Motor neuron (in vitro differentiated cells): ENCODE measurements around the gene MANBA. TPM values are rescaled to one million over a fixed set of nuclear protein-coding genes. Genes with fewer than 3 reads are reported as not detected.
"Not testable (repeated sequence)": the region's sequence is repeated elsewhere in the genome, so short reads cannot be mapped to it uniquely, and the experiment has no call there.

Source experiments
- ATAC-seq, 8 experiments: fragments of 200-7000 bp; cut with Tn5 transposase; replicated peaks in 6 of 8; 2 replicates each; pipeline ENCODE4 v1.8.0; 2021; ENCODE audit warnings: mild to moderate bottlenecking in 8 of 8, moderate library complexity in 8 of 8
- H3K27ac ChIP-seq, 2 donors: fragments of 250-450 bp; sonication (Bioruptor Pico); 2 replicates each; pipeline ENCODE4 v1.9.0; 2021; ENCODE audit warnings: antibody characterized with exemption in 2 of 2, mild to moderate bottlenecking in 2 of 2, moderate library complexity in 1 of 2
- H3K4me1 ChIP-seq, 2 donors: fragments of 250-450 bp; sonication (Bioruptor Pico); replicated peaks in 1 of 2; 2 replicates each; pipeline ENCODE4 v1.6.1; 2021; ENCODE audit warnings: antibody characterized with exemption in 2 of 2, mild to moderate bottlenecking in 2 of 2, moderate library complexity in 1 of 2
- H3K4me3 ChIP-seq, 5 donors: fragments of 250-450 bp; sonication (Bioruptor Pico); 2 replicates each; pipeline ENCODE4 v1.9.0; 2021; ENCODE audit warnings: antibody characterized with exemption in 5 of 5, mild to moderate bottlenecking in 5 of 5, moderate library complexity in 4 of 5
- WGBS, 10 experiments: fragments of 450-650 bp; shearing (Covaris generic); methylation state at CpG; one replicate each; pipeline ENCODE4 v1.0.0; 2022; 5-methylcytosine and 5-hydroxymethylcytosine counted together
- in situ Hi-C, 9 experiments: fragments of 400-800 bp; cut with MboI; loops; one replicate each; pipeline ENCODE4 v1.15.0; 2021; ENCODE audit warnings: low sequenced_read_pairs in 9 of 9, low pct_unique_long_range_greater_than_20kb in 2 of 9; ENCODE audit not compliant: unreplicated experiment in 9 of 9
- total RNA-seq, 8 experiments: library from RNA; unstranded; fragments of 300-600 nt; gene quantifications; 2 replicates each; pipeline versions ENCODE4 v1.2.3 to v1.2.4, GENCODE V29; 2022

MANBA gene
- total RNA-seq, 8 experiments from 2014 or later, result 8.9 to 39.1 (median 21.8) TPM

DNA sequence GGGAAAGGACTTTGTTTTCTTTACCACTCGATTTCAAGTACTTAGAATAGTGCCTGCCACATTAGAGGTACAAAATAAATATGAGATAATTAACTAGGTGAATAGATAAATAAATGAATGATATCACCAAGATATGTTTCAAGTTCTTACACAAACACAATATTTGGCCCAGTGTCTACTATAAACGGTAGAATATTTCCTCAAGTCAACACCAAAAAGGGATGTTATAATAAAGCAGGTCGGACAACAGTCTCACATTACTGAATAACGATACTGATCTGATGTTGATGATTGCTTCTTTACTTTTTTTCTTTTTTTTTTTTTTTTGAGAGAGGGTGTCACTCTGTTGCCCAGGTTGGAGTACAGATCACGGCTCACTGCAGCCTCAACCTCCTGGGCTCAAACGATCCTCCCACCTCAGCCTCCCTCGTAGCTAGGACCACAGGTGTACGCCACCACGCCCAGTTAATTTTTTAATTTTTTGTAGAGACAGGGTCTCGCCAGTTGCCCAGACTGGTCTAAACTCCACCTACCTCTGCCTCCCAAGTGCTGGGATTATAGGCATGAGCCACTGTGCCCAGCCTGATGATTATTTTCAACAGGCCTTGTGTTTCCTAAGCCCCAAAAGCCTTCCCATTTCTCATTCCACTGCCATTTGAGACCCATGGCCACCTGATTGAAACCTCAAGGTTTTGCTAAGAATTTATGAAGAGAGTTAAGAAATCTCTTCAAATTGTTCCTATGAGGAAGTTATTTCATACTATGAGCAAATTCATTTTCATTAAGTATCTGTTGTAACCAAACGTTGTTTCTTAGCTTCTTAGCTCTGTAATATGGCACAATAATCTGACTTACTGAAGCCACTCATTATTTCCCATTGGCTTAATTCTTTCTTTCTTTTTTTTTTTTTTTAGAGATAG, 2.3 kb downstream of the MANBA start:
- in situ Hi-C loops, result no loop called here
- Histone ChIP-seq H3K27ac (no peak overlapping the region), H3K4me1 (peaks cover 4 to 9% of the 10 kb centered on the region in 2 donors), H3K4me3 (no peak overlapping the region)
- no peak for ATAC-seq
- 78 to 98% (median 92%) methylated on average over 3 to 11 of the region's 11 CpGs for WGBS, 10 experiments

DNA sequence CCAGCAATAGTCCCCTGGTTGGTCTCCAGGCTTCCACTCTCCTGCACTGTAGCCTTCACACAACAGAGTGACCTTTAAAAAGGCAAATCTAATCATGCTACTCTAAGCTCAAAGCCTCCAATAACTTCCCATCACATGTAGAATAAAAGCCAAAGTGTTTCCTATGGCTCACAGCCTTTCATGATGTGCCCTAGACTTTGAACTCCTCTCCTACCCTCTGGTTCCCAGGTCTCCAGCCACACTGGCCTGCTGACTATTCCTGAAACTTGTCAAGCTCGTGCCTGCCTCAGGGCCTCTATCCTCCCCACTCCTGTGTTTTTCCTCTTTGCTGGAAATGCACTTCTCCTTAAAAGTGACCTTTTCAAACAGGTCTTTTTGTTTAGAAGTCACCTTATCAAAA, 3.1 kb downstream of the MANBA start:
- in situ Hi-C loops, result no loop called here
- no peak for ATAC-seq
- Histone ChIP-seq H3K27ac (no peak overlapping the region), H3K4me1 (peaks cover 4 to 9% of the 10 kb centered on the region in 2 donors), H3K4me3 (no peak overlapping the region)
- WGBS, 10 experiments, result 14 to 100% (median 71%) methylated on average over 1 of the region's 1 CpG; no CpG with 5 or more reads in 5 of the 10 experiments

DNA sequence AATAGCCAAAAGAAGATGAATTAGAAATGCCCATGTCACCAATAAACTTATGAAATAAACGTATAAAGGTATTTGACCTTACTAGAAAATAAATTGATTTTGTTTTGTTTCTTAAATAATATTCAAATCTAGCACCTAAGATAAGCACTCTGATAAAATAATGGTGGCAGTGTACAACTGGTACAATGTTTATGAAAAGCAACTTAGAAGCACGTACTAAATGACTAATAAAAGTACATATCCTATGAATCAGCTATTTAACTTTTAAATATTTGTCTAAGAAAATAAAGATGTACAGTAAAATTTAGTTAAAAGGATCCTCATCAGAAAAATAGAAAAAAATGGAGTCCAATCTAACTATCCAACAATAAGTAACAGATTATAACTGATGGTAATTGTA, 6.7 kb downstream of the MANBA start:
- no peak overlapping the region for H3K27ac ChIP-seq
- 46 to 100% (median 85%) methylated on average over 2 of the region's 2 CpGs; no CpG with 5 or more reads in 1 of the 10 experiments for WGBS, 10 experiments
- in situ Hi-C loops, result no loop called here
- no peak overlapping the region for H3K4me3 ChIP-seq
- ATAC-seq, result no peak
- H3K4me1 ChIP-seq, result no peaks in the 10 kb centered on the region

DNA sequence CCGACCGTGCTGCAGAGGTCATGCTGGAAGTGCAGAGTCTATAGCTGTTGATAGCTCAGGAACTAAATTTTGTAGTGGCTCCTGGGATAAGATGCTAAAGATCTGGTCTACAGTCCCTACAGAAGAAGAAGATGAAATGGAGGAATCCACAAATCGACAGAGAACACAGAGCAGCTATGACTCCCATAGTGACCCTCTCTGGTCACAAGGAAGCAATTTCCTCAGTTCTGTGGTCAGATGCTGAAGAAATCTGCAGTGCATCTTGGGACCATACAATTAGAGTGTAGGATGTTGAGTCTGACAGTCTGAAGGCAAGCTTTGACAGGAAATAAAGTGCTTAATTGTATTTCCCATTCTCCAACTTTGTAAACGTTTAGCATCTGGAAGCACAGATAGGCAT, 8.8 kb downstream of the MANBA start:
- no peak overlapping the region for H3K27ac ChIP-seq
- 53 to 100% (median 87%) methylated on average over 1 to 4 of the region's 4 CpGs; no CpG with 5 or more reads in 3 of the 10 experiments for WGBS, 10 experiments
- in situ Hi-C loops, result no loop called here
- no peak for ATAC-seq
- H3K4me1 ChIP-seq, result no peaks in the 10 kb centered on the region
- H3K4me3 ChIP-seq, result no peak overlapping the region

DNA sequence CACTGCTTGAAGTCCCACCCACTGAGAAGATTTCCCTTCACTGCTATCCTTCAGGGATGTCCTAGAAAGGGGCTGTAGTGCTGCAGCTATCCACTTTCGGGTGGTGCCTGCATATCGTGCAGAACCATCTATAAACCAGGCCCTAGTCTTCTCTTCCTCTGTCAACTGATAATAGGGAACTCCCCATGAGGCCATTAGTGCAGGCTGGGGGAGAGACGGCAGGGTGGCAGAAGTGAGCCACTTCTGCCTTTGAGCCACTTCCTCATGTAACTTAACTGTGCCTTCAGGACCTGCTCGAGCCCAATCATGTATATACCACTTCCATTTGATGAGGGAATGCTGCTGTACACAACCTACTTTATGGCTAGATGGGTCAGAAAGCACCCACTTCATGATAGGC, 17.4 kb downstream of the MANBA start:
- H3K4me3 ChIP-seq, H3K27ac ChIP-seq, in situ Hi-C loops, H3K4me1 ChIP-seq, ATAC-seq: not testable (repeated sequence)
- WGBS, 10 experiments, result 87 to 100% (median 100%) methylated on average over 1 to 3 of the region's 4 CpGs; no CpG with 5 or more reads in 5 of the 10 experiments

DNA sequence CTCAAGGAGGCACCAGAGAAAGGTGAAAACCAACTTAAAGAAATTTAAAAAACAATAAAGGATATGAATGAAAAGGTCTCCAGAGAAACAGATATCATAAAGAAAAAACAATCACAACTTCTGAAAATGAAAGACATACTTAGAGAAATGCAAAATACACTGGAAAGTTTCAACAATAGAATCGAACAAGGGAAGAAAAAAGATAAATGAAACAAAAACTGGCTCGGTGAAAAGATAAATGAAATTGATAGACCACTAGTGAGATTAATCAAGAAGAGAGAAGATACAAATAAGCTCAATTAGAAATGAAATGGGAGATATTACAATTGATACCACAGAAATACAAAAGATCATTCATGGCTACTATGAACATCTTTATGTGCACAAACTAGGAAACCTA, 22.0 kb downstream of the MANBA start:
- H3K27ac ChIP-seq, in situ Hi-C loops, H3K4me1 ChIP-seq, ATAC-seq, H3K4me3 ChIP-seq: not testable (repeated sequence)
- 16 to 100% (median 93%) methylated on average over 1 to 2 of the region's 2 CpGs; no CpG with 5 or more reads in 1 of the 10 experiments for WGBS, 10 experiments

DNA sequence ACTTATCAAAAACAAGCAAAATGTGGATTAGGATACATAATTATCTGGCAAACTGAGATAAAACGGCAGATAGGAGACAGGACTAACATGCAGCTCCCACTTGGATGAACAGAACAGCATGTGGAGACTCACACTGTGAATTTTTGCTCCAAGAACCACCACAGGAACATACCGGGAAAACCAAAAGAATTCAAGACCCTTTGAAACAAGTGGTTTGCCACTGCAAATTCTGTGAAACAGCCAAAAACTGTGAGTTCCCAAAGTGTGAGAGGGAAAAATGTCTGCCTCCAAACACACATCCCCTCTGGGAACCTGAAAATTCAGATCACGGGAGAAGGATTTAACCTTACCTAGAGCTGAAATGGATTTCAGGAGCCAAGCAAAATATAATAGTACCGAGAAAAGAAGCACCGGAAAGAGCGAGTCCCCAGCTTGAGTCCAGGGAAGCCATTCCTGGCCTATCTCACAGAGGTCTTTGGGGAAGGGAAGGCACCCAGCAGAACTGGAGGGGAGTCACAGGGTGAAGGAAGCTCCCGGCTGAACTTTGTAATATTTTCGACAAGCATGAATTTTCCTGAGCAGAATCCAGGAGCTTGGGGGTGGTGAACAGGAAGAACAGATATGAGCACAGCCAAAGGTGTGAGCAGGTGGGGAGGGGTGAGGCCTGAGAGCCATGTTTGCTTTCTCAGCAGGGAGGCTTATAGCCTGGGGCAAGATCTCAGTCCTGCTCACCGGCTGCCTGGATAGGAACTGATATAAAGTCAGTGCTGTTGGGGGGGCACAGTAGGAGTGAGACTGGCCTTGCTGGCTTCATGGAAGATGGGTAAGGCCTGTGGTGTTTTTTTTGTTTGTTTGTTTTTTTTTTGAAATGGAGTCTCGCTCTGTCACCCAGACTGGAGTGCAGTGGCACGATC, 23.9 kb downstream of the MANBA start:
- Histone ChIP-seq H3K27ac (no peak overlapping the region), H3K4me1 (no peaks in the 10 kb centered on the region), H3K4me3 (no peak overlapping the region)
- 0 to 100% (median 88%) methylated on average over 1 to 10 of the region's 11 CpGs for WGBS, 10 experiments
- ATAC-seq, result no peak
- in situ Hi-C loops, result no loop called here

DNA sequence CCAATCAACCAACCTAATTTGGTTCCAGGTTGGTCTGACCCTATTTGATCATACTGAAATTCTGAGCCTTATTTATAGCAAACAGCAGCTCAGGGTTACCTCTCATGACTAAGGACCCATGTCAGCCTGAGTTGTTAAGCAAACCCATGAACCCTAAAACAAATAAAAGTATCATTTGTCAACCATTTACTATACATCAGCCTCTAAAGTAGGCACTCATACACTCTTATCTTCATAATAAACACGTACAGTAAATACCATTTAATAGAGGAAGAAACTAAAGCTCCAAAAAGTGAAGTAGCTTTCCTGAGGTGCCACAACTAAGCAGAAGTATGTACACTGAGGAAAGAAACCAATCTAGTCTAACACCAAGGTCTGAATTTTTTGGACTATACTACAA, 25.2 kb downstream of the MANBA start:
- 63 to 100% (median 85%) methylated on average over 1 of the region's 1 CpG; no CpG with 5 or more reads in 4 of the 10 experiments for WGBS, 10 experiments
- Histone ChIP-seq H3K27ac (no peak overlapping the region), H3K4me3 (no peak overlapping the region), H3K4me1 (no peaks in the 10 kb centered on the region)
- in situ Hi-C loops, result no loop called here
- ATAC-seq, result no peak

DNA sequence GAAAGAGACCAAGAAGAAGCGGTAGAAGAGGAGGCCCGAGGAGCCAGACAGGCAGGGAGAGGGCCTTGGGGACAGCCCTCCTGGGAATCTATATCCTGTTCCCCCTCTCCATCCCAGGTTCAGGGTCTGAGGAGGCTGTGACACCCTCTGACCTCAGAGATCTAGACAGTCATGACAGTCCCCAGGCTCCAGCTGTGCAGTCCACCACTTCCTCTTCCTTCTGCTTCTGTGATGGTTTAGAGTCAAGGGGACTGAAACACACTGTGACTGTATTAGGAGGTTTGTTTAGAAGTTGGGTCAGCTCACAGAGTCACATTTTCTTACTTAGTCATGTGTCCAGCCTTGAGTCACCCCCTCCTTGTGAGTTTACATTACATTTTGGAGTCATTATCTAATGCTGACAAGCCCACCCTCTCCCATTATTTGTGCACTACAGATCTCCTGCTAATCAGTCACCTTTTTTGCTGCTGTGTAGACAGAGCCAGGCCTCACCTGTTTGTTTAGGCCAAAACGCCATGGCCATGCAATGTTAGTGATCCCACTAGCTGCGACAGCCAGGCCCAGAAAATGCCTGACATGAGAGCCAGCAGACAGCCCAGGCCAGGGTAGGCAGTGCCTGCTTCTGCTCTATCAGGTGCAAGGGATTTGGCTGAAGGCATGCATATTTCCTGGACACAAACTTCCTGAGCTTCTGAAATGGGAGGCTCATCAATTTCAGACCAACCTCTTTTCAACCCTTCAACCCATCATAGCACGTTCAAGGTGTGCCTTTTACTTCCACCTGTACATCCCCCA, 26.0 kb downstream of the MANBA start:
- Histone ChIP-seq H3K4me1 (no peaks in the 10 kb centered on the region), H3K4me3 (no peak overlapping the region), H3K27ac (no peak overlapping the region)
- in situ Hi-C loops, result no loop called here
- WGBS, 10 experiments, result 56 to 100% (median 82%) methylated on average over 1 to 3 of the region's 5 CpGs; no CpG with 5 or more reads in 3 of the 10 experiments
- ATAC-seq, result peak in 1 of 8 experiments; percentile 68

DNA sequence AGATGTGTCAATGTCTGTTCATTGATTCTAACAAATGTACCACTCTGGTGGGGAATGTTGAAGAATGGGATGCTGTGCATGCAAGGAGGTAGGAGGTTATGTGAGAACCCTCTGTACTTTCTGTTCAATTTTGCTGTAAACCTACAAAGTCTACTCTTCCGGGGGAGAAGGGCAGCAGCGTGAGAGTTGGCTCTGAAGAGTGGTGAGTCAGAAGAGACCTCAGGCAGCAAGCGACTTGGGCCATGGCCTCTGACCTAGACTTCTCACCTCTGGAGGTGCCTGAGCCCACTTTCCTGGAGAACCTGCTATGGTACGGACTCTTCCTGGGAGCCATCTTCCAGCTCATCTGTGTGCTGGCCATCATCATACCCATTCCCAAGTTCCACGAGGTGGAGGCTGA, 26.7 kb downstream of the MANBA start:
- Histone ChIP-seq H3K27ac (no peak overlapping the region), H3K4me1 (no peaks in the 10 kb centered on the region), H3K4me3 (no peak overlapping the region)
- in situ Hi-C loops, result no loop called here
- 83 to 100% (median 94%) methylated on average over 1 to 3 of the region's 5 CpGs; no CpG with 5 or more reads in 5 of the 10 experiments for WGBS, 10 experiments
- no peak for ATAC-seq

DNA sequence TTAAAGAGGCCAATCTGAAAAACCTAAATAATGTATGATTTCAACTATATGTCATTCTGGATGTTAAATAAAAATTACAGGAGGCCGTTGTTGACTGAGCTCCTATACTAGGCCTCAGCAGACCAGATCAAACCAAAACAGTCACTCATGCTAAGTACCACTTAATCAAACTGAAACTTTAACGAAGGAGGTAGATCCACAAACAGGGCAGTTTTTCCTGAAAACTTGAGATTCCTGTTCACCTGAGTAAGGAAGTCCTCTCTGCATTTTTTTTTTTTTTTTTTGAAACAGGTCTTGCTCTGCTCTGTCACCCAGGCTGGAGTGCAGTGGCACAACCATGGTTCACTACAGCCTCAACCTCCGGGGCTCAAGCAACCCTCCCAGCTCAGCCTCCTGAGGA, 27.7 kb downstream of the MANBA start:
- in situ Hi-C loops, result no loop called here
- no peak overlapping the region for H3K27ac ChIP-seq
- 77 to 100% (median 95%) methylated on average over 1 to 3 of the region's 3 CpGs; no CpG with 5 or more reads in 2 of the 10 experiments for WGBS, 10 experiments
- H3K4me3 ChIP-seq, result no peak overlapping the region
- no peaks in the 10 kb centered on the region for H3K4me1 ChIP-seq
- no peak for ATAC-seq

DNA sequence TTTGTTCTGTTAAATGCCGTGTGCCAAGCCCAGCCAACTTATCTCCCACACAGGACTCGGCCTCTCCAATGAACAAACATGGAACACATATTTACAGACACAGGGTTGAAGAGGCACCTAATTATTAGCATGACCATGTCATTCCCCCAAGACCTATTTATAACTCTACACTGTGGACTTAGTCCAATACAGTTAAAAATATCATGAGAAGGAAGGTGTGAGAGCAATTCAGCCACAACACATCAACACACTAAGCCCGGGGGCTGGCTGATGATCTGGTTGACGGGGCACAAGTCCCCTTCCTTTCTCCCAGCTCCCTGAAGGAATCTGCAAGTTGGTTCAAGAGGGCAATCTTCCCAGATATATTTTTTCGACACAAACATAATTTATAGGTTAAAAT, 28.1 kb downstream of the MANBA start:
- no peak for ATAC-seq
- Histone ChIP-seq H3K27ac (no peak overlapping the region), H3K4me3 (no peak overlapping the region), H3K4me1 (no peaks in the 10 kb centered on the region)
- 33 to 100% (median 80%) methylated on average over 1 to 5 of the region's 5 CpGs; no CpG with 5 or more reads in 1 of the 10 experiments for WGBS, 10 experiments
- in situ Hi-C loops, result no loop called here
